OCI-LY7 (cell line): ENCODE measurements around the gene MAPRE2.
"Not testable (repeated sequence)": the region's sequence is repeated elsewhere in the genome, so short reads cannot be mapped to it uniquely, and the experiment has no call there.

ENCODE experiments used
- CTCF ChIP-seq: fragments of 200-600 bp; sonication (generic); conservative IDR thresholded peaks from 2 replicates; pipeline ENCODE4 v1.5.1; 2014; ENCODE audit warnings: mild to moderate bottlenecking, antibody characterized with exemption, low read length, moderate library complexity, mixed read lengths
- EZH2phosphoT487 ChIP-seq: fragments of 200-600 bp; sonication (generic); IDR thresholded peaks from 2 replicates; pipeline ENCODE4 v1.6.1; 2018; ENCODE audit warnings: low read depth, borderline replicate concordance, mild to moderate bottlenecking, mixed run types, antibody characterized with exemption, low read length, moderate library complexity, mixed read lengths

GRCh38 chr18:35108088-35108487 lies 66.9 kb downstream of the MAPRE2 start:
- TF ChIP-seq CTCF, EZH2phosphoT487: not testable (repeated sequence)
